Measurements from ENCODE around the gene TRAK1. TPM values are rescaled to one million over a fixed set of nuclear protein-coding genes. Genes with fewer than 3 reads are reported as not detected.

The TRAK1 gene
- polyA plus RNA-seq, 1 donor (not counting 4 experiments of a cell fraction or from before 2014, with no cell fraction given): 58.2 TPM

- H3K4me2 ChIP-seq (ENCODE audit: control insufficient read depth, extremely low read depth, insufficient read depth, low read depth, low read length): peak overlapping the region; percentile 63
- H3K79me2 ChIP-seq (ENCODE audit: control insufficient read depth, insufficient read depth, low read length): peaks cover 56% of the 10 kb centered on the region
- H2AFZ ChIP-seq (ENCODE audit: control insufficient read depth, low read length): no peak overlapping the region
- peaks cover 4 to 14% of the 10 kb centered on the region in 2 experiments for H3K36me3 ChIP-seq (ENCODE audit: control insufficient read depth in 2 of 2, extremely low read depth in 1 of 2, insufficient read depth in 2 of 2, low read length in 2 of 2)
- TF ChIP-seq CTCF (optimal IDR thresholded peaks at IDR 0.05 in 1 of 3, IDR thresholded peaks at IDR 0.05 in 1 of 3, conservative IDR thresholded peaks at IDR 0.05 in 1 of 3; ENCODE audit: extremely low read depth in 1 of 3, insufficient read depth in 2 of 3, low read length in 3 of 3) (no peak), EZH2 (IDR thresholded peaks at IDR 0.05; ENCODE audit: low read length) (no peak)
- H3K4me3 ChIP-seq (ENCODE audit: control insufficient read depth in 2 of 3, extremely low read depth in 1 of 3, insufficient read depth in 2 of 3, low read depth in 1 of 3, low read length in 3 of 3): peak overlapping the region in 2 of 3 experiments; percentile 5 to 39
- DNase-seq (ENCODE audit: low read depth, low spot score): no peak
- H3K9ac ChIP-seq (ENCODE audit: control insufficient read depth, extremely low read depth, insufficient read depth, low read length): peak overlapping the region; percentile 64
- peak; percentile 84 for FAIRE-seq
- H3K4me1 ChIP-seq (ENCODE audit: control insufficient read depth, extremely low read depth, insufficient read depth, low read length): peaks cover 63% of the 10 kb centered on the region
- H4K20me1 ChIP-seq (ENCODE audit: control insufficient read depth, extremely low read depth, insufficient read depth, low read length): no peaks in the 10 kb centered on the region
- peak overlapping the region; percentile 83 for H3K27ac ChIP-seq (ENCODE audit: control insufficient read depth, insufficient read depth, low read length)
- dilution Hi-C loops (cut with MboI; ENCODE audit: extremely low pct_ligation_motif_present, low sequenced_read_pairs): loop anchor here (10.0 to 25.0 kb wide), 2 partner anchors 72 to 210 kb away; no protein-coding TSS in a partner anchor
- H3K9me3 ChIP-seq (ENCODE audit: control insufficient read depth, low read depth, low read length): no peaks in the 10 kb centered on the region
- H3K27me3 ChIP-seq (ENCODE audit: control insufficient read depth, extremely low read depth, insufficient read depth, low read length): no peaks in the 10 kb centered on the region
- no peaks in the 10 kb centered on the region for H3K9me1 ChIP-seq (ENCODE audit: control insufficient read depth, extremely low read depth, insufficient read depth, low read length)
Measured at GRCh38 chr3:42122261-42123011, 31.3 kb downstream of the TRAK1 start.

- no peak for TF ChIP-seq CTCF (optimal IDR thresholded peaks at IDR 0.05 in 1 of 3, IDR thresholded peaks at IDR 0.05 in 1 of 3, conservative IDR thresholded peaks at IDR 0.05 in 1 of 3; ENCODE audit: extremely low read depth in 1 of 3, insufficient read depth in 2 of 3, low read length in 3 of 3)
- TF ChIP-seq EZH2 (IDR thresholded peaks at IDR 0.05; ENCODE audit: low read length): no peak
- Histone ChIP-seq H3K79me2 (ENCODE audit: control insufficient read depth, insufficient read depth, low read length) (peaks cover 58% of the 10 kb centered on the region), H3K9ac (ENCODE audit: control insufficient read depth, extremely low read depth, insufficient read depth, low read length) (peak overlapping the region; percentile 64), H3K27me3 (ENCODE audit: control insufficient read depth, extremely low read depth, insufficient read depth, low read length) (no peaks in the 10 kb centered on the region), H3K9me3 (ENCODE audit: control insufficient read depth, low read depth, low read length) (no peaks in the 10 kb centered on the region), H3K9me1 (ENCODE audit: control insufficient read depth, extremely low read depth, insufficient read depth, low read length) (no peaks in the 10 kb centered on the region), H3K4me3 (ENCODE audit: control insufficient read depth in 2 of 3, extremely low read depth in 1 of 3, insufficient read depth in 2 of 3, low read depth in 1 of 3, low read length in 3 of 3) (peak overlapping the region in 2 of 3 experiments; percentile 5 to 39), H3K4me2 (ENCODE audit: control insufficient read depth, extremely low read depth, insufficient read depth, low read depth, low read length) (peak overlapping the region; percentile 63), H3K36me3 (ENCODE audit: control insufficient read depth in 2 of 2, extremely low read depth in 1 of 2, insufficient read depth in 2 of 2, low read length in 2 of 2) (peaks cover 4 to 14% of the 10 kb centered on the region in 2 experiments), H3K27ac (ENCODE audit: control insufficient read depth, insufficient read depth, low read length) (peak overlapping the region; percentile 83), H2AFZ (ENCODE audit: control insufficient read depth, low read length) (no peak overlapping the region), H3K4me1 (ENCODE audit: control insufficient read depth, extremely low read depth, insufficient read depth, low read length) (peaks cover 58% of the 10 kb centered on the region), H4K20me1 (ENCODE audit: control insufficient read depth, extremely low read depth, insufficient read depth, low read length) (no peaks in the 10 kb centered on the region)
- DNase-seq (ENCODE audit: low read depth, low spot score) (no peak), FAIRE-seq (peak; percentile 55)
- dilution Hi-C loops (cut with MboI; ENCODE audit: extremely low pct_ligation_motif_present, low sequenced_read_pairs): loop anchor here (10.0 to 25.0 kb wide), 2 partner anchors 72 to 211 kb away; no protein-coding TSS in a partner anchor
Measured at GRCh38 chr3:42123012-42123581, 31.9 kb downstream of the TRAK1 start.
